C4-2B (cell line): Measurements from ENCODE around the gene TUBB3.

ENCODE experiments used
- H3K27ac ChIP-seq: fragments of 450-650 bp; 2 replicates; pipeline ENCODE4 v1.5.1; 2017
- CTCF ChIP-seq: fragments of 450-650 bp; conservative IDR thresholded peaks from 2 replicates; pipeline ENCODE4 v1.5.1; 2017; ENCODE audit warnings: mild to moderate bottlenecking
- ZFX ChIP-seq: fragments of 450-650 bp; IDR thresholded peaks from 2 replicates; pipeline ENCODE4 v1.6.1; 2017

The TUBB3 gene

GRCh38 chr16:89945654-89946053 is 22.5 kb downstream of the TUBB3 start:
- H3K27ac ChIP-seq, result no peak overlapping the region
- peak; percentile 59 for TF ChIP-seq CTCF
- TF ChIP-seq ZFX, result no peak

GRCh38 chr16:89946515-89946914 is 23.4 kb downstream of the TUBB3 start:
- H3K27ac ChIP-seq, result no peak overlapping the region
- TF ChIP-seq CTCF (no peak), ZFX (no peak)

- TF ChIP-seq ZFX (no peak), CTCF (no peak)
- H3K27ac ChIP-seq, result peak overlapping the region; percentile 20; the same call in 1 of the 2 replicates
Measured at GRCh38 chr16:89949121-89949742, 26.1 kb downstream of the TUBB3 start.

GRCh38 chr16:89949756-89950155 is 26.6 kb downstream of the TUBB3 start:
- H3K27ac ChIP-seq, result no peak overlapping the region
- TF ChIP-seq ZFX (no peak), CTCF (no peak)

- no peak overlapping the region for H3K27ac ChIP-seq
- TF ChIP-seq CTCF, result no peak
- no peak for TF ChIP-seq ZFX
Measured at GRCh38 chr16:89951509-89951908, 28.4 kb downstream of the TUBB3 start.

GRCh38 chr16:89952049-89952448 is 28.9 kb downstream of the TUBB3 start:
- H3K27ac ChIP-seq, result no peak overlapping the region
- TF ChIP-seq ZFX (no peak), CTCF (no peak)

GRCh38 chr16:89952551-89952950 is 29.4 kb downstream of the TUBB3 start:
- TF ChIP-seq CTCF (no peak), ZFX (no peak)
- H3K27ac ChIP-seq, result no peak overlapping the region
